IPS-18c (cell line): ENCODE measurements around the gene ATP11B.

Source experiments
- H3K4me3 ChIP-seq: 2 replicates; pipeline ENCODE4 v1.7.0; 2013; ENCODE audit warnings: low read depth, mild to moderate bottlenecking, low read length, moderate library complexity; ENCODE audit not compliant: insufficient read depth
- H3K9me3 ChIP-seq: one replicate; pipeline ENCODE4 v1.6.1; 2013; ENCODE audit warnings: mild to moderate bottlenecking, low read length, moderate library complexity; ENCODE audit not compliant: control insufficient read depth, insufficient read depth

Gene ATP11B

DNA sequence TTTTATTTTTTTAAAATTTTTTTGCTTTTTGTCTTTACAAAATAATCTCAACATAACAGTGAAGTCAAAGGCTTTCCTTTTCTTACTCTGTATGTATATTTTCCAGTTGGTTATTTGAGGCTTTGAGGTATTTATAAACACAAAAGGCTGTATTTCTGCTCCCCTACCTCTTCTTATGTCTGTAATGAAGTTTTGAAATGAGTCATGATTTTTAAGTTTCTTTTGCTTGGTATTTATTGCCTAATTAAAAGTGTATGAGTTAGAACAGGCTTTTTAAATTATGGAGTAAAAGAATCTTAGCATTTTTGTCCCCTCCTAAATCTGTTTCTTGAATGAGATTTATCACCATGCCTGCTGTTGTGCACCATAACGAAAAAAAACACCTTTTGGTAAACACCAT is 121.0 kb downstream of the ATP11B start:
- H3K9me3 ChIP-seq: no peaks in the 10 kb centered on the region
- no peak overlapping the region for H3K4me3 ChIP-seq

DNA sequence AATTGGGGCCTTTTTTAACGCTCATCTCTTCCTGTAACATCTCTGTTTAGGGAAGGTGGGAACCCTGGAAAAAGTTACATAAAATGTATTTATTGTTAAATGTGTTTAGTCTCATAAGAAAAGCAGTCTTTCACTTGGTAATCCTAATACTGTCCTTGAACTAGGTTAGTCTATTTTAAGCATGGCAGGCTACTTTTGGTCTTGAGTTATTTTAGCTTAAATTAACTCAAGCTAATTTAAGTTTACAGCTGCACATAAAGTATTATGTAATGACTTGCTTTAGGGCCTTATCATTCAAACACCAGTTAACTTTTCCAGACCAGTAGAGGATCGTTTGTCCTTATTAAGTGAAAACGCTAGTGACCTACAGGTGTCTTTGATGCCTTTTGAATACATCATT is 123.8 kb downstream of the ATP11B start:
- Histone ChIP-seq H3K4me3 (no peak overlapping the region), H3K9me3 (no peaks in the 10 kb centered on the region)

DNA sequence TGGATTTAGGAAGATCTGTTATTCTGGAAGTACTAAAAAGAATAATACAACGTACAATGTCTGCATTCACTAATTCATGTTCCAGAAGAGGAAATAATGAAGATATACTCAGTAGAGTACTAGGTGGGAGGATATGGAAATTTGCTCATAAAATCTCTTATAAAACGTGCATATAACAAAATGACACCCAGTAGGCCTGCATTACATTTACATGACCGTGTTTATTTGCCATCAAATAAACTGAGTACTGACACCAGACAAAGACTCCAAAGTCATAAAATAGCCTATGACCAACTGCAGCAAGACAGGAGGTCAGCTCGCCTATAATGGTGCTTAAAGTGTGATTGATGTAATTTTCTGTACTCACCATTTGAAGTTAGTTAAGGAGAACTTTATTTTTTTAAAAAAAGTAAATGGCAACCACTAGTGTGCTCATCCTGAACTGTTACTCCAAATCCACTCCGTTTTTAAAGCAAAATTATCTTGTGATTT is 126.6 kb downstream of the ATP11B start:
- Histone ChIP-seq H3K9me3 (no peaks in the 10 kb centered on the region), H3K4me3 (no peak overlapping the region)

DNA sequence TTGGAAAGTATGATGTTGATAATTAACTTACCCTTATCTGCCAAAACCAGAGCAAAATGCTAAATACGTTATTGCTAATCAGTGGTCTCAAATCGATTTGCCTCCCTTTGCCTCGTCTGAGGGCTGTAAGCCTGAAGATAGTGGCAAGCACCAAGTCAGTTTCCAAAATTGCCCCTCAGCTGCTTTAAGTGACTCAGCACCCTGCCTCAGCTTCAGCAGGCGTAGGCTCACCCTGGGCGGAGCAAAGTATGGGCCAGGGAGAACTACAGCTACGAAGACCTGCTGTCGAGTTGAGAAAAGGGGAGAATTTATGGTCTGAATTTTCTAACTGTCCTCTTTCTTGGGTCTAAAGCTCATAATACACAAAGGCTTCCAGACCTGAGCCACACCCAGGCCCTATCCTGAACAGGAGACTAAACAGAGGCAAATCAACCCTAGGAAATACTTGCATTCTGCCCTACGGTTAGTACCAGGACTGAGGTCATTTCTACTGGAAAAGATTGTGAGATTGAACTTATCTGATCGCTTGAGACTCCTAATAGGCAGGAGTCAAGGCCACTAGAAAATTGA is 127.3 kb downstream of the ATP11B start:
- no peak overlapping the region for H3K4me3 ChIP-seq
- H3K9me3 ChIP-seq: no peaks in the 10 kb centered on the region

DNA sequence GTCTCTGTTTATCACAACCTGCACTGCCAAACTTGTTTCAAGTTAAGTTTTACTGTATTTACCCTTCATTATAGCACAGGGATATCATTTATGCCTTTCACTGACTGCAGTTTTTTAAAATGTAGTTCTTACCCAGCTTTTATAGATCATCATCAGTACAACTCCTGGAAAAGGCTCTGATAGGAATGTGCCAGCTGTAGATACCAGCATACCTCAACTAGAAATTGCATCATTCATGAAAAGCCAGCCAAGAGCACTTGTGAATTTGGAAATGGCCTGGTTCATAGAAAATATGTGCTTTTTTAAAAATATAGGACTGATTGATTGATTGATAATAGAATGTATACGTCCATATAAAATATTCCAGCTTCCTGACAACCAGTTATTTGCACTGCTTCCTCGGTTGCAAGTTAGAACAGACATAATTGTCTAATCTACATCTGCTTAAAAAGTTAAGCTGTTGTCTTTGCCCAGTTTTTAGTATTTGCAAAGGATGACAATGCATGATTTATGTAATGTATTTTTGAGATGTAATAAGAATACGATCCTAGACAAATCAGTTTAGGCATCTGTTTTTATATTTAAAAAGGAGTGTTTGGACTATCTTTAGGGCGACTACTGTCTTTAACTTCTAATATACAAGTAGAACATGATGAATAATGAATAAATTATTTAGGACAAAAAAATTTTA is 128.5 kb downstream of the ATP11B start:
- Histone ChIP-seq H3K4me3 (no peak overlapping the region), H3K9me3 (no peaks in the 10 kb centered on the region)

DNA sequence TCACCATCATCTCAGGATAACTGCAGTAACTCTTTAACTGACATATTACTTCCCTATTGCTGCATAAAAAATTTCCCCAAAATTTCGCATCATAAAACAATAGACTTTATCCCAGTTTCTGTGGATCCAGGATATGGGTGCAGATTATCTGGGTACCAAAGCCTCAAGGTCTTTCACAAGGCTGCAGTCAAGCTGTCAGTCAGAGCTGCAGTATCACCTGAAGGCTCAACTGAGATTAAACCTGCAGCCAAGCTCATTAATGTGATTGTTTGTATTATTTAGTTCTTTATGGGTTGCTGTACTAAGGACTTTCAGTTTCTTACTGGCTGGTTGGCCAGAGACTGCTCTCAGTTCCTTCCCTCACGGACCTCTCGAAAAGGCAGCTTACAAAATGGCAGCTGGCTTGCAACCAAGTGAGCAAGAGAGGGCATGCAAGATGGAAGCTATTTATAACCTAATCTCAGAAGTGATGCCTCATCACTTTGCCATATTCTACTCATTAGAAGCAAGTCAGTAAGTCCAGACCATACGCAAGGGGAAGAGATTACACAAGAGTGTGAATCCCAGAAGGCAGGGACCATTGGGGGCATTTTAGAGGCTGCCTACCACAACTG is 132.1 kb downstream of the ATP11B start:
- Histone ChIP-seq H3K4me3 (no peak overlapping the region), H3K9me3 (no peaks in the 10 kb centered on the region)

DNA sequence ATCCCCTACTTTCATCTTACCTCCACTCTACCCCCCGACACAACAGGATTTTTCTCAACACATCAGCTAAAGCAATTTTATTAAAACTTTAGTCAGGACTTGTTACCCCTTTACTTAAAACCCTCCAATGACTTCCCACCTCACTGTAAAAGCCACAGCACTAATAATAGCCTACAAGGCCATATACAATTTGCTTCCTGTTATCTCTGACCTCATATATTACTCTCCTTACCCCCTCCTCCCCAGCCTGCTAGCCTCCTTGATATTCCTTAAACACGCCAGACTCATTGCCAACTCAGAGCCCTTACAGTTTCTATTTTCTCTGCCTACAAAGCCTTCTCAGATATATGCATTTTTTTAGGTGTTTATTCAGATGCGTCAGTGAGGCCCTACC is 132.6 kb downstream of the ATP11B start:
- no peaks in the 10 kb centered on the region for H3K9me3 ChIP-seq

DNA sequence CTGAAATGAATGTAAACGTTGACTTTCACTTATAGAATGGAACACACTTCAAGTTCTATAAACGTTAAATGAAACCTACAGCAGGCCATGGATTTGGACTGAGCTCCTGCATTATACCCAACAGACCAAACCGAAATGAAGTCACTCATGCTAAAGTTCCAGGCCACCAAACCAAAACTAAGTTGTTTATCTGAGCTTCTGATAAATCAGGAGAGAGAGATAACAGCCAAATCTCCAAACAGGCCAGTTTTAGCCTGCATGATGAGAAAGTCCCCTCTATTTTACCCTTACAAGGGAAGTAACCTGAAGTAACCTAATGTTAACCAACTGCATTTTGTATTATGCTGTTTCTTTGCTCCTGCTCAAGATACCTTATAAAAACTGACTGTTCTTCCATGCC is 142.5 kb downstream of the ATP11B start:
- Histone ChIP-seq H3K4me3 (no peak overlapping the region), H3K9me3 (no peaks in the 10 kb centered on the region)

More for the DNA sequence above, 132.6 kb downstream of the ATP11B start:
- H3K4me3 ChIP-seq: no peak overlapping the region

DNA sequence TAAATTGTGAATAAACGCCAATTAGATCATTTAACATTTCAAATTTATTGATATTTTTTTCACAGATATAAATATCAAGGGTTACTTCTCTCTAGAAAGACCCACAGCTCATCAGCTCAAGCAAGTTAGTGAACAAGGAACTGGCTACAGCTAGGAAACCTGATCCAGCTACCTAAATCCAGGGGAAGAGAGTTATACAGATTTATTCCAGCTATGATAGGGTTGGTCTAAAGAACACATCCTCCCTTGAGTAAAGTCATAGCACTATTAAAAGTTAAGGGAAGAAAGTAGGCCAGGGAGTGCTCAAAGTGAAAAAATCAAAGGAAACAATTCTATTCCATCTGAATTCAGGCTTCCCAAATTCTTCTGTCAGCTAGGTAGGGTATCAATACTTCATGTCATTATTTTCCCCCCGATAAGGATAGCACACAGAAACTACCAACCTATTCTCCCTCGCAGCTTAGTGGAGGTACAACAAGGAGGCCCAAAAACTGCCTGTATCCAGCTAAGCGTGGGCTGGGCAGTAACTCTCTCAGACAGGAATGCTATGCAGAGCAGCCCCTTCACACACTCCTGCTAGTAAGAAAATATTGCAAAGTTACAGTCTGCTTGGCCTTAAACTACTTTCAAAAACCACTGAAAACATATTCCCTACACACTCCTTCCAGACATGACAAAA is 143.1 kb downstream of the ATP11B start:
- Histone ChIP-seq H3K9me3 (no peaks in the 10 kb centered on the region), H3K4me3 (no peak overlapping the region)

DNA sequence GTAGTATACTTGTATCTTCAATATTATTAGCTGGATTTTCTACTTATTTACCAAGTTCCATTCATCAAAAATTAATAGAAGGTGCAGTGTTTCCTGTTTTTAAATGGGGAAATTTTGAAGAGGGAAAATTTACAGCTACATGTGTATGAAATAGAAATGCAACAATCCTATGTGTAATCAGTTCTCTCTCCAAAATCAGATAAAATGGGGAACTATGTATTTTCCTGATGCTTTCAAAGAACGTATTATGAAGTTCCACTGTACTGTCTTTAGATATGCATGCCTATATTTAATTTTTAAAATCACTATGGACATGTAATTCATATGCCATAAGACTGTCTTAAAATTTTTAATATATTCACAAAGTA is 143.6 kb downstream of the ATP11B start:
- Histone ChIP-seq H3K9me3 (no peaks in the 10 kb centered on the region), H3K4me3 (no peak overlapping the region)

DNA sequence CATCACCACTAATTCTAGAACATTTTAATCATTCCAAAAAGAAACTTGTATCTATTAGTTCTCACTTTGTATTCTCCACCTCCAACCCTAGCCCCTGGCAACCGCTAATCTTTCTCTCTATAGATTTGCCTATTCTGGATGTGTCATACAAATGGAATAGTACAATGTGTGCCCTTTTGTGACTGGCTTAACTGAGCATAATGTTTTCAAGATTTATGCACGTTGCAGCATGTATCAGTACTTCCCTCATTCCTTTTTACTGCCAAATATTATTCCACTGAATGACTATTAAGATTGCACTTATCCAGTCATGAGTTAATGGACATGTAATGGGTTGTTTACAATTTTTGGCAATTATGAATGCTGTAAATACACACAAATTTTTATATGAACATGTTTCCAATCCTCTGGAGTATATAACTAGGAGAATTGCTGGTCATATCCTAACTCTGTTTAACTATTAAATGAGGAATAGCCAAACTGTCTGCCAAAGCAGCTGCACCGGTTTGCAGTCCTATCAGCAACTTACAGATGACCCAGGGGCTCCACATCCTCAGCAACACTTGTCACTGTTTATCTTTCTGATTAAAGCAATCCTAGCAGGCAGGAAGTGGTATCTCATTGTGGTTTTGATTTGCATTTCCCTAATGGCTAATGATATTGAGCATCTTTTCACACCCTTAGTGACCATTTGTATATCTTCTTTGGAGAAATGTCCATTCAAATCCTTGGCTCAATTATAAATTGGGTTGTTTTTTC is 144.2 kb downstream of the ATP11B start:
- H3K9me3 ChIP-seq: no peaks in the 10 kb centered on the region
- no peak overlapping the region for H3K4me3 ChIP-seq

DNA sequence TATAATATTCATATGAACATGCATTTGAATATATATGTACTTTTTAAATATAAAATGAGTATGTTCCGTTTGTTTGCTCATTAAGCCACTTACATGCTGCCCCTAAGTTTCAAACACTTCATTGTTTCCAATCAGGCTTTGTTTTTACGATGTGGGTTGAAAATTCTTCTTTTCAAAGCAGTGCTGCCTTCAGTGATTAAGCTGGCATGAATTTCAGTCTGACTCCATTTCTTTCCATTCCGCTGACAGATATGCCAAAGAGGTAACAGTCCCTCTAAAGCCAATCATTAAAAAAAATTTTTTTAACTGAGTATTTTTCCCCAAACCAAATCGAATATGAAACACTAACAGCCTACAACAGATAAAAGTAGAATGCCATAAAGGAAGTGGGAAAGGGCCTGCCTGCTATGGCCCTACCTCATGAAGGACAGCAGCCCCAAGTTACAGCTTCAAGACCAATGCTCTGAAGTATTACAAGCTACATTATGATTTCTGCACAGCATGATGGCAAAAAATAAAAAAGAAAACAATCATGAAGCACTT is 147.0 kb downstream of the ATP11B start:
- H3K4me3 ChIP-seq: no peak overlapping the region
- no peaks in the 10 kb centered on the region for H3K9me3 ChIP-seq

DNA sequence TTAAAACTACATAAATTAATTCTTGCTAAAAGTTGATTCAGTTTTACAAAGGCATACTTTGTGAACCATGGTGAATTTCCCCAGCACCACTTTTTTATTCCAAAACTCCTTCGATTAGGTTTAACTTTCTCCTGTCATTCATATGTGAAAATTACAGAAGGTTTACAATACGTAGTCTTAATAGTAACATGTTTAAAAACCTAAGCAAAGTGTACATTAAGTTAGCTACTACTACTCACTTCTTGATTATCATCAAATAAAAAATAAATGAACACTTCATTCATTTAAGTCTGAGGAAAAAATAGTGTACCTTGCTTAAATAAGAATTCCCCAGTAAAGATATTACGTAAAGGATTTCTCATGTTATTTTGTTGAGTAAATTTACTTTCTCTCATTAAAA is 148.4 kb downstream of the ATP11B start:
- no peak overlapping the region for H3K4me3 ChIP-seq
- H3K9me3 ChIP-seq: no peaks in the 10 kb centered on the region

DNA sequence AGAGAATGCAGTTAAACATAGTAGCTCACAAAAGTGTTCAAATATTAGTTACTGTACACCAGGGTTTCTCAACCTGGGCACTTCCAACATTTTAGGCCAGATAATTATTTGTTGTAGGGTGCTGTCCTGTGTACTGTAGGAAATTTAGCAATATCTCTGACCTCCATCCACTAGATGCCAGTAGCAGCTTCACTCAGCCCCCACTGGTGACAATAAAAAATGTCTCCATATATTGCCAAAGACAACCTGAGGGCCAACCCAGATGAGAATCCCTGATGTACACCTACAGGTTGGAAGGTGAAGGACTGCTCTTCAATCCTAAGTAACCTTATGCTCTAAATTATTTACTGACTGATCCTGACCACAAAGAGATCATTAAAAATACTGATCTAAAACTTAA is 154.6 kb downstream of the ATP11B start:
- Histone ChIP-seq H3K9me3 (peaks cover 1% of the 10 kb centered on the region), H3K4me3 (no peak overlapping the region)

DNA sequence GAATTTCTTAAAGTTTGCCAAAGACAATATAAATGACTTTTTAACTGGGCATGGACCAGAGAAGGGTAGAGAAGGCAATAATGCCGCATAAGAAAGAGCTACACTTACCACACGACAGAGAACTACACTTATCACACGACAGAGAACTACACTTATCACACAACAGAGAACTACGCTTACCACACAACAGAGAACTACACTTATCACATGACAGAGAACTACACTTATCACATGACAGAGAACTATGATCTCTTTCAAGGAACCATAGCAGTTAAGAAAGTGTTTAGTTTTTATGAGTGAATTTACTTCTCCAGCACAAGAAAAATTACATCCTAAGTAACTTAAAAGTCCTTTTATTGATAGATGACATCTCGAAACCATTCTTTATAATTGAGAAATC is 155.0 kb downstream of the ATP11B start:
- Histone ChIP-seq H3K9me3 (peaks cover 2% of the 10 kb centered on the region), H3K4me3 (no peak overlapping the region)

DNA sequence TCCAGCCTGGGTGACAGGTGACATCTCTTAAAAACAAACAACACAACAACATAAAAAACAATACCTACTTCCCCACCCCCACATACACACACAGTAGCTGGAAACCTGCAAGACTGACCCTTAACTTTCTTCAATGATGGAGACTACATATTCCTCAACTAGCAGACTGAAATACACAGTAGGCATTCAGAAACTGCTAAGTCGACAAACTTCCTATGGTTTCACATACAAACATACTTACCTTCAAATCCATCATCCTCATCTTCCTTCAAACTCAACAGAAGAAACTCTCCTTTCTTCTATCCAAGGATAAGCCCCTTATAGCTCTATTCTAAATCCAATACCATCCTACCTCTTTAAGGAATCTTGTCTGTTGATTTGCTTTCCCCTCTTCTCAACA is 156.4 kb downstream of the ATP11B start:
- Histone ChIP-seq H3K9me3 (peaks cover 2% of the 10 kb centered on the region), H3K4me3 (no peak overlapping the region)

DNA sequence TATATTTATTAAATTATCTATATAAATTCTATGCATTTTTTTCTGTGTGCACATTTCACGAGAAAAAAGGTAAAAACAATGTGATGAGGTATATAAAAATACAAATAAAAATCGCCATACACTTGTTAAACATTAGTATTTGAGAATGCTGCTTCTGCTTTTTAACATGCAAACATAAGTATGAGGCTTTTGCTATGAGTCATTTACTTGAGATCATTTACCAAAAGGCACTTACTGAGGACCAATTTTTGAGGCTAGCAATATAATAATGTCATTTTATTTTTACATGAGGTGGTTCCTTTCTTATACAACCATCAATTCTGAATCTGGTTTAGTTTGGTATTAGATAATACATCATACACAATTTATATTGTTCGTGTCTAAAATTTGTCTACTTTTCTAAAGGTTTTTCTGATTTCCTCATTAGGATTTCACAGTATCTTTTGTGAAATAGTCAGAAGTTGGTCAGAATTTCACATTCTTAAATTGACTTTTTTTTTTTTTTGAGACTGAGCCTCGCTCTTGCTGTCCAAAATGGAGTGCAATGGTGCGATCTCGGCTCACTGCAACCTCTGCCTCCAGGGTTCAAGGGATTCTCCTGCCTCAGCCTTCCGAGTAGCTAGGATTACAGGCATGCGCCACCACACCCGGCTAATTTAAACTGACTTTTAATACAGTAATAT is 161.4 kb downstream of the ATP11B start:
- H3K4me3 ChIP-seq: no peak overlapping the region
- H3K9me3 ChIP-seq: peaks cover 2% of the 10 kb centered on the region
